Sigmoid colon (tissue), 7 donors: ENCODE results near the gene CEP68. TPM values are rescaled to one million over a fixed set of nuclear protein-coding genes. Genes with fewer than 3 reads are reported as not detected.

Experiments used
- DNase-seq: peaks from one replicate; pipeline ENCODE4 v3.0.0-alpha.2; 2019
- H3K27ac ChIP-seq, 4 donors: fragments of 200-600 bp; sonication (generic); one replicate each; pipeline ENCODE4 v1.5.1; 2016 to 2019; ENCODE audit warnings: mild to moderate bottlenecking in 1 of 4
- H3K27me3 ChIP-seq, 3 donors: fragments of 200-600 bp; sonication (generic); one replicate each; pipeline ENCODE4 v1.5.1; 2019; ENCODE audit warnings: mild to moderate bottlenecking in 1 of 3
- H3K36me3 ChIP-seq, 4 donors: fragments of 200-600 bp; sonication (generic); one replicate each; pipeline ENCODE4 v1.5.1; 2016 to 2019
- H3K4me1 ChIP-seq, 4 donors: fragments of 200-600 bp; sonication (generic); one replicate each; pipeline ENCODE4 v1.5.1; 2017 to 2019
- H3K4me3 ChIP-seq, 4 donors: fragments of 200-600 bp; sonication (generic); one replicate each; pipeline ENCODE4 v1.5.1; 2017 to 2019; ENCODE audit warnings: mild to moderate bottlenecking in 2 of 4, moderate library complexity in 1 of 4
- H3K9me3 ChIP-seq, 4 donors: fragments of 200-600 bp in 3 of 4; sonication (generic) in 3 of 4; one replicate each; pipeline versions ENCODE4 v1.5.1 to v1.6.1; 2013 to 2019
- CTCF ChIP-seq, 4 experiments: fragments of 450-650 bp in 3 of 4; fragments of 200-600 bp in 1 of 4; IDR thresholded peaks; one replicate each; pipeline ENCODE4 v1.5.1; 2016 to 2019; ENCODE audit warnings: antibody characterized with exemption in 4 of 4, mild to moderate bottlenecking in 3 of 4, moderate library complexity in 2 of 4
- EP300 ChIP-seq, 4 donors: sonication (generic); formaldehyde crosslinking; IDR thresholded peaks; one replicate each; pipeline ENCODE4 v1.6.1; 2017; ENCODE audit warnings: antibody characterized with exemption in 4 of 4
- POLR2A ChIP-seq, 2 donors: fragments of 450-650 bp; IDR thresholded peaks; one replicate each; pipeline ENCODE4 v1.6.1; 2016; ENCODE audit warnings: antibody characterized with exemption in 2 of 2, mild to moderate bottlenecking in 2 of 2, moderate library complexity in 2 of 2
- POLR2AphosphoS5 ChIP-seq, 4 donors: sonication (generic); formaldehyde crosslinking; IDR thresholded peaks; one replicate each; pipeline ENCODE4 v1.6.1; 2017; ENCODE audit warnings: antibody characterized with exemption in 4 of 4
- WGBS, 2 donors: extraction: QIAGEN DNeasy Blood & Tissue Kit; methylation state at CpG; one replicate each; pipeline ENCODE4 v1.1.7; 2013; 5-methylcytosine and 5-hydroxymethylcytosine counted together
- intact Hi-C: fragments of 100-400 bp; cut with DNase I; formaldehyde crosslinking; loops from one replicate; pipeline ENCODE4 v1.15.1; 2023
- polyA plus RNA-seq, 3 donors: library from polyadenylated mRNA; stranded (reverse); fragments of 200-250 nt; gene quantifications; one replicate each; pipeline ENCODE4 v1.2.3, GENCODE V29; 2013
- total RNA-seq, 4 donors: library from RNA; depleted of rRNA; stranded (reverse); fragments of >200 nt; gene quantifications; one replicate each; pipeline ENCODE4 v1.1.0, GENCODE V29; 2016
- donor health status: healthy with polysubstance abuse.
- donor health status: Bipolar disorder and iron deficiency.
- donor health status: healthy.

Gene CEP68
- total and polyA plus RNA-seq, 7 donors: 1.6 to 32.1 (median 24.4) TPM

GRCh38 chr2:65136253-65136652 lies 80.0 kb downstream of the CEP68 start:
- WGBS, 2 donors: 90 to 91% methylated on average over 1 of the region's 1 CpG

More at GRCh38 chr2:65136253-65136652, 80.0 kb downstream of the CEP68 start:
- Histone ChIP-seq H3K4me1 (peaks cover 0 to 1% (median 0%) of the 10 kb centered on the region in 4 donors), H3K27ac (no peak overlapping the region), H3K36me3 (no peaks in the 10 kb centered on the region), H3K4me3 (no peak overlapping the region), H3K27me3 (no peaks in the 10 kb centered on the region), H3K9me3 (no peaks in the 10 kb centered on the region)
- DNase-seq: no peak
- TF ChIP-seq CTCF (IDR thresholded peaks at IDR 0.05): no peak
- no peak for TF ChIP-seq POLR2A (IDR thresholded peaks at IDR 0.05)
- TF ChIP-seq EP300 (IDR thresholded peaks at IDR 0.05): no peak
- no peak for TF ChIP-seq POLR2AphosphoS5 (IDR thresholded peaks at IDR 0.05)
- intact Hi-C loops: no loop called here

Other genes with a start within 250 kb of the CEP68 start
- 10 to 100 TPM in 1 of 4 donors, 1 to 10 TPM in 3; 5.0 to 11.4 (median 5.7) TPM for gene SLC1A4, start 67.0 kb upstream of the CEP68 start, total RNA-seq
- 10 to 100 TPM in 1 of 3 donors, 1 to 10 TPM in 1, under 1 TPM in 1; 0.60 to 13.4 (median 4.9) TPM for gene SLC1A4, start 67.0 kb upstream of the CEP68 start, polyA plus RNA-seq
- gene RAB1A, start 73.7 kb downstream of the CEP68 start, total RNA-seq: 10 to 100 TPM; 61.9 to 88.1 (median 83.9) TPM
- 100 to 1,000 TPM; 125 to 209 (median 142) TPM for gene RAB1A, start 73.7 kb downstream of the CEP68 start, polyA plus RNA-seq
- 10 to 100 TPM; 70.9 to 98.1 (median 88.1) TPM for gene ACTR2, start 171.4 kb downstream of the CEP68 start, total RNA-seq
- 100 to 1,000 TPM; 126 to 171 (median 142) TPM for gene ACTR2, start 171.4 kb downstream of the CEP68 start, polyA plus RNA-seq